HepG2 (cell line): ENCODE measurements around the gene DRAP1. TPM values are rescaled to one million over a fixed set of nuclear protein-coding genes. Genes with fewer than 3 reads are reported as not detected.

ENCODE experiments used
- CHD4 ChIP-seq: fragments of 200-600 bp; sonication (generic); IDR thresholded peaks from 2 replicates; pipeline ENCODE4 v1.7.0; 2017; ENCODE audit warnings: mild to moderate bottlenecking, low read length, borderline replicate concordance
- FOXM1 ChIP-seq: sonication (generic); formaldehyde crosslinking; IDR thresholded peaks from 2 replicates; pipeline ENCODE4 v1.5.0; 2020; ENCODE audit warnings: missing genetic modification reagents
- ISX ChIP-seq: sonication (generic); formaldehyde crosslinking; conservative IDR thresholded peaks from 2 replicates; pipeline ENCODE4 v1.5.0; 2020; ENCODE audit warnings: missing genetic modification reagents
- KDM3A ChIP-seq: IDR thresholded peaks from 2 replicates; pipeline ENCODE4 v1.6.1; 2018; ENCODE audit warnings: low read depth, missing compliant biosample characterization
- SALL2 ChIP-seq: sonication (generic); formaldehyde crosslinking; IDR thresholded peaks from 2 replicates; pipeline ENCODE4 v1.8.1; 2023; ENCODE audit warnings: mild to moderate bottlenecking, missing genetic modification reagents, inconsistent platforms
- YEATS2 ChIP-seq: sonication (generic); formaldehyde crosslinking; IDR thresholded peaks from 2 replicates; pipeline ENCODE4 v1.4.0; 2020; ENCODE audit warnings: missing genetic modification reagents, borderline replicate concordance
- ZNF235 ChIP-seq: sonication (generic); formaldehyde crosslinking; IDR thresholded peaks from 2 replicates; pipeline ENCODE4 v1.8.1; 2023; ENCODE audit warnings: mild to moderate bottlenecking, missing genetic modification reagents, borderline replicate concordance
- ZNF3 ChIP-seq: IDR thresholded peaks from 2 replicates; pipeline ENCODE4 v1.7.0; 2017; ENCODE audit warnings: inconsistent platforms
- ZNF44 ChIP-seq: sonication (generic); formaldehyde crosslinking; IDR thresholded peaks from 2 replicates; pipeline ENCODE4 v1.5.1; 2020; ENCODE audit warnings: mild to moderate bottlenecking, missing genetic modification reagents
- ZNF746 ChIP-seq: sonication (generic); formaldehyde crosslinking; IDR thresholded peaks from 2 replicates; pipeline ENCODE4 v1.8.0; 2022; ENCODE audit warnings: mild to moderate bottlenecking, missing genetic modification reagents
- ZNF790 ChIP-seq: sonication (generic); formaldehyde crosslinking; IDR thresholded peaks from 2 replicates; pipeline ENCODE4 v1.8.0; 2022; ENCODE audit warnings: missing genetic modification reagents, mild to moderate bottlenecking, borderline replicate concordance
- polyA plus RNA-seq, 8 experiments: library from polyadenylated mRNA; depleted of rRNA in 3 of 8; stranded (reverse) in 7 of 8; unstranded in 1 of 8; fragments of >200 nt; fragmentation: Illumina TruSeq in 4 of 8; extraction: Trizol in 4 of 8; gene quantifications; 2 replicates each; pipeline versions ENCODE4 v1.2.1 to v1.2.3, GENCODE V29; 2011 to 2016; ENCODE audit warnings: low read depth in 4 of 8, missing spikeins in 1 of 8, mixed read lengths in 1 of 8; ENCODE audit not compliant: insufficient read depth in 1 of 8
- total RNA-seq, 5 experiments: library from RNA; depleted of rRNA; stranded (reverse); fragments of >200 nt; fragmentation: Illumina TruSeq; extraction: Trizol; gene quantifications; 2 replicates each; pipeline ENCODE4 v1.2.3, GENCODE V29; 2016; ENCODE audit warnings: low read depth in 1 of 5
- TF ChIP-seq, protein P1 (sequence below): sonication (generic); formaldehyde crosslinking; conservative IDR thresholded peaks from 2 replicates; pipeline ENCODE4 v1.8.0; 2022; ENCODE audit warnings: mild to moderate bottlenecking, moderate library complexity, missing genetic modification reagents
- TF ChIP-seq, protein P2 (sequence below): sonication (generic); formaldehyde crosslinking; IDR thresholded peaks from 2 replicates; pipeline ENCODE4 v1.9.0; 2021; ENCODE audit warnings: mild to moderate bottlenecking, missing genetic modification reagents
- TF ChIP-seq, protein P3 (sequence below): sonication (generic); formaldehyde crosslinking; IDR thresholded peaks from 2 replicates; pipeline ENCODE4 v1.4.0; 2020; ENCODE audit warnings: missing genetic modification reagents, borderline replicate concordance
- TF ChIP-seq, protein P4 (sequence below): IDR thresholded peaks from 2 replicates; pipeline ENCODE4 v1.6.1; 2016; ENCODE audit warnings: missing compliant biosample characterization, missing genetic modification reagents, borderline replicate concordance

The DRAP1 gene
- total and polyA plus RNA-seq, 2 of the 13 experiments (the other 11 are each of a cell fraction or from before 2014, with no cell fraction given) = 46.8 to 52.3 TPM

DNA sequence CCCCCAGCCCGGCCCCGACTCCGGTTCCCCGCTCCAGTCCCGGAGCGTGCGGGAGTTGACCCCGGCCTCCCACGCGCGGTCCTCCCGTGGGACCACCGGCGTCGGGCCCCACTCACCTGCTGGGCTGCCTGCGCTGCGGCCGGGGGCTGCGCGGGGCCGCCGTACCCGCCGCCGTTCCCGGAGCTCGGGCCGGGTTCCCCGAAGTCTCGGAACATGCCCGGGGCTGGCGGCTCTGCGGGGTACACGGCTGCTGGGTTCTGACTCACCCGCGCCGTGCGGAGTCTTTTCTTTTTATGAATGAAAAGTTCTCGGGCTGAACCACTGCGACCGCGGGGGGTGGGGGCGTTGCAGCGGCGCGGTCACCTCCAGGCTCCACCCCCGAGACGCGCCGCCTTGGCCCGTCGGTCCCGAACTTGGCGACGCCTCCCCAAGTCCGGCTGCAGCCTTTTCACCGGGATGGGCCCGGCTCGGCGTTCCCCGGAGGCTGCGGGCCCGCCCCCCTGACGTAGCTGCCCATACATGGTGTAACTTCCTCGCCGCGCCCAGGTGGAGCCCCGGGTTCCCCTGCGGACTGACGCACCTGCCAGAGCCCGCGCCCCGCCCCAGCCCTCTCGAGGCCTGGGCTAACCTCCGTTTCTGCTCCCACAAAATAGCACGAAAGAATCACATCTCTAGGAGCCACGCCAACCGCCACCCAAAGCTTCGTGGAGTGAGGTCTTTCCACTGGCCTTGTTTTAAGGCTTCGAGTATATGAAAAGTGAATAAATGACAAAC lies 18.9 kb upstream of the DRAP1 start, which contains the start of gene FOSL1 (continued):
- TF ChIP-seq, protein P1, sequence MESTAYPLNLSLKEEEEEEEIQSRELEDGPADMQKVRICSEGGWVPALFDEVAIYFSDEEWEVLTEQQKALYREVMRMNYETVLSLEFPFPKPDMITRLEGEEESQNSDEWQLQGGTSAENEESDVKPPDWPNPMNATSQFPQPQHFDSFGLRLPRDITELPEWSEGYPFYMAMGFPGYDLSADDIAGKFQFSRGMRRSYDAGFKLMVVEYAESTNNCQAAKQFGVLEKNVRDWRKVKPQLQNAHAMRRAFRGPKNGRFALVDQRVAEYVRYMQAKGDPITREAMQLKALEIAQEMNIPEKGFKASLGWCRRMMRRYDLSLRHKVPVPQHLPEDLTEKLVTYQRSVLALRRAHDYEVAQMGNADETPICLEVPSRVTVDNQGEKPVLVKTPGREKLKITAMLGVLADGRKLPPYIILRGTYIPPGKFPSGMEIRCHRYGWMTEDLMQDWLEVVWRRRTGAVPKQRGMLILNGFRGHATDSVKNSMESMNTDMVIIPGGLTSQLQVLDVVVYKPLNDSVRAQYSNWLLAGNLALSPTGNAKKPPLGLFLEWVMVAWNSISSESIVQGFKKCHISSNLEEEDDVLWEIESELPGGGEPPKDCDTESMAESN (CRISPR knock-in tag) = peak; percentile 91
- peak; percentile 71; the same call in 1 of the 2 replicates for TF ChIP-seq YEATS2 (CRISPR knock-in tag)
- TF ChIP-seq CHD4 = no peak
- no peak for TF ChIP-seq ZNF235 (CRISPR knock-in tag)
- no peak for TF ChIP-seq ZNF790
- TF ChIP-seq, protein P2, sequence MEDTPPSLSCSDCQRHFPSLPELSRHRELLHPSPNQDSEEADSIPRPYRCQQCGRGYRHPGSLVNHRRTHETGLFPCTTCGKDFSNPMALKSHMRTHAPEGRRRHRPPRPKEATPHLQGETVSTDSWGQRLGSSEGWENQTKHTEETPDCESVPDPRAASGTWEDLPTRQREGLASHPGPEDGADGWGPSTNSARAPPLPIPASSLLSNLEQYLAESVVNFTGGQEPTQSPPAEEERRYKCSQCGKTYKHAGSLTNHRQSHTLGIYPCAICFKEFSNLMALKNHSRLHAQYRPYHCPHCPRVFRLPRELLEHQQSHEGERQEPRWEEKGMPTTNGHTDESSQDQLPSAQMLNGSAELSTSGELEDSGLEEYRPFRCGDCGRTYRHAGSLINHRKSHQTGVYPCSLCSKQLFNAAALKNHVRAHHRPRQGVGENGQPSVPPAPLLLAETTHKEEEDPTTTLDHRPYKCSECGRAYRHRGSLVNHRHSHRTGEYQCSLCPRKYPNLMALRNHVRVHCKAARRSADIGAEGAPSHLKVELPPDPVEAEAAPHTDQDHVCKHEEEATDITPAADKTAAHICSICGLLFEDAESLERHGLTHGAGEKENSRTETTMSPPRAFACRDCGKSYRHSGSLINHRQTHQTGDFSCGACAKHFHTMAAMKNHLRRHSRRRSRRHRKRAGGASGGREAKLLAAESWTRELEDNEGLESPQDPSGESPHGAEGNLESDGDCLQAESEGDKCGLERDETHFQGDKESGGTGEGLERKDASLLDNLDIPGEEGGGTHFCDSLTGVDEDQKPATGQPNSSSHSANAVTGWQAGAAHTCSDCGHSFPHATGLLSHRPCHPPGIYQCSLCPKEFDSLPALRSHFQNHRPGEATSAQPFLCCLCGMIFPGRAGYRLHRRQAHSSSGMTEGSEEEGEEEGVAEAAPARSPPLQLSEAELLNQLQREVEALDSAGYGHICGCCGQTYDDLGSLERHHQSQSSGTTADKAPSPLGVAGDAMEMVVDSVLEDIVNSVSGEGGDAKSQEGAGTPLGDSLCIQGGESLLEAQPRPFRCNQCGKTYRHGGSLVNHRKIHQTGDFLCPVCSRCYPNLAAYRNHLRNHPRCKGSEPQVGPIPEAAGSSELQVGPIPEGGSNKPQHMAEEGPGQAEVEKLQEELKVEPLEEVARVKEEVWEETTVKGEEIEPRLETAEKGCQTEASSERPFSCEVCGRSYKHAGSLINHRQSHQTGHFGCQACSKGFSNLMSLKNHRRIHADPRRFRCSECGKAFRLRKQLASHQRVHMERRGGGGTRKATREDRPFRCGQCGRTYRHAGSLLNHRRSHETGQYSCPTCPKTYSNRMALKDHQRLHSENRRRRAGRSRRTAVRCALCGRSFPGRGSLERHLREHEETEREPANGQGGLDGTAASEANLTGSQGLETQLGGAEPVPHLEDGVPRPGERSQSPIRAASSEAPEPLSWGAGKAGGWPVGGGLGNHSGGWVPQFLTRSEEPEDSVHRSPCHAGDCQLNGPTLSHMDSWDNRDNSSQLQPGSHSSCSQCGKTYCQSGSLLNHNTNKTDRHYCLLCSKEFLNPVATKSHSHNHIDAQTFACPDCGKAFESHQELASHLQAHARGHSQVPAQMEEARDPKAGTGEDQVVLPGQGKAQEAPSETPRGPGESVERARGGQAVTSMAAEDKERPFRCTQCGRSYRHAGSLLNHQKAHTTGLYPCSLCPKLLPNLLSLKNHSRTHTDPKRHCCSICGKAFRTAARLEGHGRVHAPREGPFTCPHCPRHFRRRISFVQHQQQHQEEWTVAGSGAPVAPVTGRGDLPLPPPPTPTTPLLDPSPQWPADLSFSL (CRISPR knock-in tag) = no peak
- no peak for TF ChIP-seq KDM3A (CRISPR knock-in tag)
- TF ChIP-seq, protein P3, sequence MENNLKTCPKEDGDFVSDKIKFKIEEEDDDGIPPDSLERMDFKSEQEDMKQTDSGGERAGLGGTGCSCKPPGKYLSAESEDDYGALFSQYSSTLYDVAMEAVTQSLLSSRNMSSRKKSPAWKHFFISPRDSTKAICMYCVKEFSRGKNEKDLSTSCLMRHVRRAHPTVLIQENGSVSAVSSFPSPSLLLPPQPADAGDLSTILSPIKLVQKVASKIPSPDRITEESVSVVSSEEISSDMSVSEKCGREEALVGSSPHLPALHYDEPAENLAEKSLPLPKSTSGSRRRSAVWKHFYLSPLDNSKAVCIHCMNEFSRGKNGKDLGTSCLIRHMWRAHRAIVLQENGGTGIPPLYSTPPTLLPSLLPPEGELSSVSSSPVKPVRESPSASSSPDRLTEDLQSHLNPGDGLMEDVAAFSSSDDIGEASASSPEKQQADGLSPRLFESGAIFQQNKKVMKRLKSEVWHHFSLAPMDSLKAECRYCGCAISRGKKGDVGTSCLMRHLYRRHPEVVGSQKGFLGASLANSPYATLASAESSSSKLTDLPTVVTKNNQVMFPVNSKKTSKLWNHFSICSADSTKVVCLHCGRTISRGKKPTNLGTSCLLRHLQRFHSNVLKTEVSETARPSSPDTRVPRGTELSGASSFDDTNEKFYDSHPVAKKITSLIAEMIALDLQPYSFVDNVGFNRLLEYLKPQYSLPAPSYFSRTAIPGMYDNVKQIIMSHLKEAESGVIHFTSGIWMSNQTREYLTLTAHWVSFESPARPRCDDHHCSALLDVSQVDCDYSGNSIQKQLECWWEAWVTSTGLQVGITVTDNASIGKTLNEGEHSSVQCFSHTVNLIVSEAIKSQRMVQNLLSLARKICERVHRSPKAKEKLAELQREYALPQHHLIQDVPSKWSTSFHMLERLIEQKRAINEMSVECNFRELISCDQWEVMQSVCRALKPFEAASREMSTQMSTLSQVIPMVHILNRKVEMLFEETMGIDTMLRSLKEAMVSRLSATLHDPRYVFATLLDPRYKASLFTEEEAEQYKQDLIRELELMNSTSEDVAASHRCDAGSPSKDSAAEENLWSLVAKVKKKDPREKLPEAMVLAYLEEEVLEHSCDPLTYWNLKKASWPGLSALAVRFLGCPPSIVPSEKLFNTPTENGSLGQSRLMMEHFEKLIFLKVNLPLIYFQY (CRISPR knock-in tag) = peak; percentile 48; the same call in 1 of the 2 replicates
- TF ChIP-seq ISX (CRISPR knock-in tag) = no peak
- TF ChIP-seq FOXM1 (CRISPR knock-in tag) = no peak
- TF ChIP-seq, protein P4, sequence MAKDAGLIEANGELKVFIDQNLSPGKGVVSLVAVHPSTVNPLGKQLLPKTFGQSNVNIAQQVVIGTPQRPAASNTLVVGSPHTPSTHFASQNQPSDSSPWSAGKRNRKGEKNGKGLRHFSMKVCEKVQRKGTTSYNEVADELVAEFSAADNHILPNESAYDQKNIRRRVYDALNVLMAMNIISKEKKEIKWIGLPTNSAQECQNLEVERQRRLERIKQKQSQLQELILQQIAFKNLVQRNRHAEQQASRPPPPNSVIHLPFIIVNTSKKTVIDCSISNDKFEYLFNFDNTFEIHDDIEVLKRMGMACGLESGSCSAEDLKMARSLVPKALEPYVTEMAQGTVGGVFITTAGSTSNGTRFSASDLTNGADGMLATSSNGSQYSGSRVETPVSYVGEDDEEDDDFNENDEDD (CRISPR knock-in tag) = peak; percentile 62; the same call in 1 of the 2 replicates
- no peak for TF ChIP-seq ZNF44
- TF ChIP-seq ZNF746 = peak; percentile 38; the same call in 1 of the 2 replicates
- TF ChIP-seq SALL2 (CRISPR knock-in tag) = 0 out of 2 replicates have a peak, but pooled peaks have one; percentile 35
- TF ChIP-seq ZNF3 (CRISPR knock-in tag) = no peak
